RPMI7951 (cell line): ENCODE results near the gene KLHL40. TPM values are rescaled to one million over a fixed set of nuclear protein-coding genes. Genes with fewer than 3 reads are reported as not detected.

Source experiments
- DNase-seq: peaks from one replicate; pipeline ENCODE4 v3.0.0-alpha.2; 2012; ENCODE audit warnings: low read depth
- total RNA-seq: library from RNA; depleted of rRNA; stranded (reverse); fragments of >200 nt; shearing (Covaris generic); gene quantifications from 2 replicates; pipeline ENCODE4 v1.2.3, GENCODE V29; 2014

Gene KLHL40
- total RNA-seq, 1 experiment from 2014 or later: not detected

- DNase-seq: no peak
These were observed 28.4 kb upstream of the KLHL40 start for GRCh38 chr3:42656680-42657610.

- no peak for DNase-seq
These were observed 27.7 kb upstream of the KLHL40 start for GRCh38 chr3:42657675-42658074.

- DNase-seq: no peak
These were observed 27.1 kb upstream of the KLHL40 start for GRCh38 chr3:42658091-42658770.

GRCh38 chr3:42658771-42659390, 26.5 kb upstream of the KLHL40 start:
- DNase-seq: no peak

- DNase-seq: no peak
These were observed 25.7 kb upstream of the KLHL40 start for GRCh38 chr3:42659451-42660130.

- DNase-seq: no peak
These were observed 25.1 kb upstream of the KLHL40 start for GRCh38 chr3:42660131-42660715.

GRCh38 chr3:42660898-42661297, 24.4 kb upstream of the KLHL40 start:
- DNase-seq: peak; percentile 19

GRCh38 chr3:42661593-42662022, 23.7 kb upstream of the KLHL40 start:
- DNase-seq: no peak

GRCh38 chr3:42662037-42662812, 23.1 kb upstream of the KLHL40 start:
- no peak for DNase-seq

- DNase-seq: no peak
These were observed 22.4 kb upstream of the KLHL40 start for GRCh38 chr3:42662813-42663535.

- no peak for DNase-seq
These were observed 21.5 kb upstream of the KLHL40 start for GRCh38 chr3:42663581-42664437.

- DNase-seq: no peak
These were observed 20.9 kb upstream of the KLHL40 start for GRCh38 chr3:42664438-42664803.

- no peak for DNase-seq
These were observed 20.1 kb upstream of the KLHL40 start for GRCh38 chr3:42665050-42665878.

GRCh38 chr3:42666022-42666421, 19.3 kb upstream of the KLHL40 start:
- no peak for DNase-seq

- DNase-seq: no peak
These were observed 18.7 kb upstream of the KLHL40 start for GRCh38 chr3:42666577-42666998.

- DNase-seq: no peak
These were observed 18.2 kb upstream of the KLHL40 start for GRCh38 chr3:42667096-42667522.

GRCh38 chr3:42667523-42668412, 17.6 kb upstream of the KLHL40 start:
- peak; percentile 37 for DNase-seq
